Embryonic facial prominence (tissue), 1 donor: Measurements from ENCODE around the gene ETV3.

Experiments
- DNase-seq: peaks from one replicate; pipeline ENCODE4 v3.0.0-alpha.2; 2016; ENCODE audit errors: extremely low spot score

ETV3 gene

GRCh38 chr1:157139052-157139715 lies 989 bp upstream of the ETV3 start:
- DNase-seq, result no peak

GRCh38 chr1:157137408-157138219 lies 581 bp downstream of the ETV3 start:
- DNase-seq, result no peak

- no peak for DNase-seq
These were observed 1.2 kb downstream of the ETV3 start for GRCh38 chr1:157137046-157137407.

- DNase-seq, result no peak
These were observed 2.1 kb downstream of the ETV3 start for GRCh38 chr1:157136133-157136532.

GRCh38 chr1:157135646-157136045 lies 2.5 kb downstream of the ETV3 start:
- DNase-seq, result no peak

- no peak for DNase-seq
These were observed 3.1 kb downstream of the ETV3 start for GRCh38 chr1:157135070-157135469.

- DNase-seq, result no peak
These were observed 3.8 kb downstream of the ETV3 start for GRCh38 chr1:157134442-157134841.

GRCh38 chr1:157133426-157133825 lies 4.8 kb downstream of the ETV3 start:
- DNase-seq, result no peak

- no peak for DNase-seq
These were observed 5.5 kb downstream of the ETV3 start for GRCh38 chr1:157132616-157133167.

- no peak for DNase-seq
These were observed 6.1 kb downstream of the ETV3 start for GRCh38 chr1:157132111-157132510.

GRCh38 chr1:157131281-157131680 lies 6.9 kb downstream of the ETV3 start:
- DNase-seq, result no peak

GRCh38 chr1:157124855-157125254 lies 13.3 kb downstream of the ETV3 start:
- DNase-seq, result no peak

GRCh38 chr1:157119448-157119847 lies 18.7 kb downstream of the ETV3 start:
- no peak for DNase-seq

- no peak for DNase-seq
These were observed 19.2 kb downstream of the ETV3 start for GRCh38 chr1:157119008-157119407.

- DNase-seq, result no peak
These were observed 20.6 kb downstream of the ETV3 start for GRCh38 chr1:157117527-157118057.

- no peak for DNase-seq
These were observed 21.5 kb downstream of the ETV3 start for GRCh38 chr1:157116737-157117103.

- DNase-seq, result no peak
These were observed 22.1 kb downstream of the ETV3 start for GRCh38 chr1:157115851-157116736.

- DNase-seq, result no peak
These were observed 22.8 kb downstream of the ETV3 start for GRCh38 chr1:157115429-157115838.

- DNase-seq, result no peak
These were observed 23.7 kb downstream of the ETV3 start for GRCh38 chr1:157114183-157115121.

- DNase-seq, result no peak
These were observed 24.6 kb downstream of the ETV3 start for GRCh38 chr1:157113631-157114030.

GRCh38 chr1:157113106-157113505 lies 25.1 kb downstream of the ETV3 start:
- DNase-seq, result no peak
